ENCODE results near the gene MRPS26.

Gene MRPS26

DNA sequence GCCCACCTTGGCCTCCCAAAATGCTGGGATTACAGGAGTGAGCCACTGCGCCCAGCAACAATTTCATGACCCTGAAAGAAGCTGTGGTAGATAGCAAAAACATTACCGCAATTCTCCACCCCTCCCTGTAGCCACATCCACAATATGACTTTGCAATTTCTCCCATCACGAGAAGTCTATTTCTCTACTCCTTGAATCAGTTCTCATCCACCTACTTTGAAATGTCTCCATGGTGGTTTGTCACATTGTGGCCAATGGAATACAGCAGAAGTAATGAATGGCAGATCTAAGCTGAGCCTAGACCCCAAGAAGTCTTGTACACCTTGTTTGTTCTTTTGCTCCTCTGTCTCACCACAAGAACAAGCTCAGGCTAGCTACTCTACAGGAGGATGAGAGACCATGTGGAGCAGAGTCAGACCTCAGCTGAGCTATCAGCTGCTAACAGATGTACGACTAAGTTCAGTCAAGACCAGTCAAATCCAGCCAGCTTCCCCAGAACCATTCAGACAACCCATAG is 31.8 kb downstream of the MRPS26 start:
- no peak for DNase-seq

DNA sequence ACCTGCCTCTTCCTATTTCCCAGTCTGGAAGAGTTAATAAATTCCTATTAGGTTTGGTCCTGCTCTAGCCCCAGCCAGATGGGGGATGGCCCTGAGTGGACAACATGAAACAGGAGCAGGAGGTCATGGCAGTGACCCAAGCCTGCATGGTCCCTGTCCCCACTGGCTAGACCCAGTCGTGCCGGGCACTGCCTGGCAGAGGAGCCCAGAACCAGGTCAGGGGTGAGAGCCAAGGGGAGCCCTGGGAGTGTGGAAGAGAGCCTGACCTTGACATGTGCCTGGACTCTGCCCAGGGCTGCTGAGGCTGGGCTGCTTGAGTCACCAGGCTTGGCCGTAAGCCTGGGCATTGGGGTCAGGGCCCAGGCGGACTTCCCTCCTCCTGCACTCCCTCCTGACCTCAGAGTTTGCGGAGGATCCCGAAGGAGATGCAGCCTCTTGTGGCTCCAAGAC is 35.1 kb downstream of the MRPS26 start:
- DNase-seq: no peak

DNA sequence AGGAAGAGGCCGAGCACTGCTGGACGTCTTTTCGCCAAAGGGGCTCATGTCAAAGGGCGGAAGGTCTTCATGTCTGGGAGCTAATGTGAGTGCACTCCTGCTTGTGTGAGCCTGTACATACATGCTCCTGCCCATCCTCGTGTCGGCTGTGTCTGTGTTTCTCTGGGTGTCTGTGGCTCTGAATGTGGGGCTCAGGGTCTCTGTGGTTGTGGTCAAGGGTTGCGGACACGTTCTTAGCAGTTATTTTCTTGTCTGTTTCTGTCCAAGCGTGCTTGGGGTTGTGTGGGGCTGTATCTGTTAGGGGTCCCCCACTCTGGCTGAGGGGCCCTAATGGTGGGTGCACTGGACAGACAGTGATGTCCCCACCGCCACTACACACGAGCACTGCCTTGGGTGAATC is 35.8 kb downstream of the MRPS26 start:
- DNase-seq: no peak

DNA sequence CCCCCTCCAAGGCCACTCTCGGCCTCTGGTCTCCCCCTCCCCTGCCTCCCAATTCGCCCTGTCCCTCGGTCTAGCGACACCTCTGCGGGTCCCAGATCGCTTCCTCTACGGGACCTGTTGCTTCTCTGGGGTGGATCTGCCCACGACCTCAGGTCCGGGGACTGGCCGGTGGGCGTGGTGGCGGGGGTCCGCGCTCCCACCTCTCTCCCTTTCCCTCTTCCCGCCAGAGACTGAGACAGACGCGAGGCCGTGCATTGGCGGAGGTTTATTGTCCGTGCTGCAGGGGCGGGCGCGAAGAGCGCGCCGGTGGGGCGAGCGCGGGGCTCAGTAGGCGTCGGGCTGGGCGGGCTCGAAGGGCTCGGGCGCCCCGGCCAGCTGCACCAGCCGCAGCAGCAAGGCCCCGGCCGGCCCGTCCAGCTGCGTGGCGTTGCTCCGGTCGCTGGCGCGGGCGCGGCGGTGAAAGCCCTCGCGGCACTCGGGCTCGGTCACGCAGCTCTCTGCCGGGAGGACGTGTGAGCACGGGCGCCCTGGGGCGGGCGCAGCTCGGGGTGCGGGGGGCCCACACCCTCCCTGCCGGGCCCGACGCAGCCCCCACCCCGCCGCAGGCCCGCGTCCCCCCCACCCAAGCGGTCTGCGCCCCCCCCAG is 36.6 kb downstream of the MRPS26 start:
- no peak for DNase-seq

DNA sequence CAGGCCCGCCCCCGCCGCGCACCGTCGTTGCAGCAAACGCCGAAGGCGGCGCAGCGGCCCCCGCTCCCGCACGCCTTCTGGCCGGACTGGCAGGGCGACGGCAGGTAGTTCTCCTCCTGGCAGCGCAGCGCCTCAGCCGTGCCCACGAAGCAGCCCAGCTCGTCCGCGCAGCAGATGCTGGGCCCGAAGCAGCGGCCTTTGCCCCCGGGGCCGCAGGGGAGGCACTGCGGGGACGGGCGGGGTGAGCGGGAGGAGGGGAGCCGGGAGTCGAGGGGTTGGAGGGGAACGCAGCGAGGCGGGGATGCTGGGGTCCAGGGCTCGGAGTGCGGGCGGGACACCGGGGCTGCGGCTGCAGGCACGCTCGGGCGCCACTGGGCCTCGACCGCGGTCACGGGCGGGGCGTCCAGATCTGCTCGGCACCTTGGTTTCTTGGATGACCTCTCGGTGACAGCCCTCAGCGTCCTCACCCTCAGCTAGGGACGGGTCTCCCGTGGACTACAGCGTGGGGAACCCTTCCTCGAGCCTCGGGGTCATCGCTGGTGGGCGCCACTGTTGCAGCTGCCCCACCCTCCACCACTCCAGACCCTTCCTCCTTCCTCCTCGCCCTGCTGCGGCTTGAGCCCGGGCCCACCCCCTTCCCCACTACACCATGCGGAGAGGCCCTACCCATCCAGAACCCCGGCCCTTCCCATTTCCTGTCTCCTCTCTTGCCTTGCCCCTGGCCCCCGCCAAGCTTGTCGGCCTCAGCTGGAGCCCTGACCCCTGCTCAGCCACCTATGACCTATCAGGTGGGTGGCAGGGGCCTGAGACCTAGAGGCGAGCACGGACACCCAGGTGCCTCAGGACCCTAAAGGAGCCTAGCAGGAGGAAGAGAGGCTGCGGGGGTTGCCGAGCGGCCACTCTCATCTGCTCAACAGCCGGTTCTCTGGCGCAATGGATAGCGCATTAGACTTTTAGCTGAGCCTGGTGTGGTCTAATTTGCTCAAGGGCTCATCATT is 37.4 kb downstream of the MRPS26 start:
- no peak for DNase-seq

DNA sequence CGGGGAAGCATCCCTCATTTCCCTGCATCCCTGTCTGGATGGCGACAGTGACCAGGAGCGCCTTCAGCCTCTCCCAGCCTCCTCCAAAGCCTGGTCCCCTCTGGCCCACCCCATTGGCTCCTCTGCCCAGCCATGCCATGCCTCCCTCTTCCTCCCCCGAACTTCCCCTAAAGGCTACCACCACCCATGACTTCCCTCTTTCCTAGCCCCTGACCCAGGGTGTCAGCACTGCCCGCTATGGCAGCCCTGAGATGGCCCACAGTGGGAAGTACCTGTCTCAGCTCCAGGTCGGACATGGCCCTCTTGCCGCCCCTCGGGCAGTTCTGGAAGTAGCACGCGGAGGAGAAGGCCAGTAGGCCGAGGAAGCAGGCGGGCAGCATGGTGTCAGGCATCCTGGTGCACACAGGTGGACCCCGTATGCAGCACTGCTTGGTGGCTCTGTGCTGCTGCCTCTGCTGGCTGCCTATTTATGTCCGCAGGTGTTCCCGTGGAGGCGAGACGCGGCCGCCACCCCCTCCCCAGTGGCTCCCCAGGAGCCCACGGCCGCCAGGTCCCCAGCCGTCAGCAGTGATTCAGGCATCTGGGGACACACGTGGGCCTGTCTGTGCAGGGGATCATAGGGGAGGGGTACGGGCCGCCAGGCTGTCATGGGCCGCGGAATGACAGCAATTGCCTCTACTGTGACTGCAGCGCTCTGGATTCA is 38.6 kb downstream of the MRPS26 start, which contains the start of gene AVP:
TSS of gene AVP (minus strand) at position 442 of the 703 bp plus-strand sequence. CDS start at position 392, 50 bp downstream.
- DNase-seq: no peak

DNA sequence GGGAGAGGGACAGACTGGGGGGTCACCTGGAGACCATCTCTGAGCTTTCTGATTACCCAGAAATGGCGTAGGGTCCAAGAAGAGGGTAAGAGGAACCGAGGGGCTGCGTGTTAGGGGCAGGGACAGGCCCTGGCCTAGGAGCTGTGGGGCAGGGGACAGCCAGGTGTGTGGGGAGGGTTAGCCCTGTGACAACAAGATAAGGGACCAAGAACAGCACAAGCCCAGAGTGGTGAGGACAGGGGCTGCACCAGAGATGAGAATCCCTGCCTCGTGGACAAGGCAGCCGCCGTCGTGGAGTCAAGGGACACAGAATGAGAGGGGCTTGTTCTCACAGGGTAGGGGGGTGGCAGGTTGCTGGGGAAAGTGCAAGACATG is 39.1 kb downstream of the MRPS26 start:
- no peak for DNase-seq

DNA sequence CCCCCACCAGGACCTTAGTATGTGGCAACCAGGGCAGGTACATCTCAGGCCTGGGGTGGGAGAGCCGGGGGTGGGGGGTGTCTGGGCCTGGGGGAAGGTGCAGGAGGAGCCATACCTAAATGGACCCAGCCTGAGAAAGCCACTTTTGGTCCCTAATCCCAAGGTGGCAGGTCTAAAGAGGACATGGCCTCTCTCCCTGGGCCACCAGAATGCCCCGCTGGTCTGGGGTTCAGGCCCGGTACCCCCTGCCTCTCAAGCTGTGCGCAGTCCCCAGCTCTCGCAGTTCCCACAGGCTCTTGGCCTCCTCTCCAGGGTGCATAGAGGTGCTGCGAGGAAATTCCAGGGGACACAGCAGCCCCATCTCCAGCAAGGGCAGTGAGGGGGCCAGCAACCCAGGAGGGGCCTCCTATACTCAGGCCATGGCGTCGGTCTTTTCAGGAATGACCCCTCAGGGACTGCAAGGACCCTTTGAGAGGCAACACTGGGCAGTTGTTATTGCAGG is 39.8 kb downstream of the MRPS26 start:
- no peak for DNase-seq

DNA sequence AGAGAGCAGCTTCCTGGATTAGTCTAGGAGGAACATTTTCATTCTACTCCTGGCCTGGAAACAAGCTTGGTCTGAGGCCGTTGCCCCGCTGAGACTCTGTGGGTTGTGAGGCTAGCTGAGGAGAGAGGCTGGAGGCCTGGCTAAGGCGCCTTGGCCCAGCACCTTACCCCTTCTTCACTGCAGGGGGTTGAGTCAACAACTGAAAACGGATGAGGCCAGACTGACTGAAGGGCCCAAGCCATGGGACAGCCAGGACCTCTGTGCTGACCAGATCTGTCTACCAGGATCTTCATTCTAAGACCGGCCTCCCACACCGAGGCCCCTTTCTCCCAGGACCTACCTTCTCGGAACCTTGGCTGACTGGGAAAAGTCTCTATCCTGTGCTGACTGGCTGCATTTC is 42.2 kb downstream of the MRPS26 start:
- DNase-seq: no peak

DNA sequence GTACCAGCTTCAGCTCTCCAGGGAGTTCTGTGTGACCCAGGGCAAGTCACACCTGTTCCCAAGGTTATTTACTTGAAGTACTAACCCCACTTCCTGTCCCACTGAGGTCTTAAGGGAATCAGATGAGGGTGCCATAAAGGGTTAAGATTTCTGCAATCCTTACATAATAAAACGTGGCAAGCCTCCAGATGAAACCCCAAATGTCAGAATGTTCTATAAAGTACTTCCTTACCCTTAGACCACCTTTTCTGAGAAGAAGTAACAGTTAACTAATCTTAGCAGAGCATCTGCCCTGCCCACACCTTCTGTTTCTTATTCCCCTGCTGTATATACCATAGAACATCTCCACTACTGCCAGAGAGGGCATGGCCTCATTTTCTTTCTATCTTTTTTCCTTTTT is 44.7 kb downstream of the MRPS26 start:
- no peak for DNase-seq

DNA sequence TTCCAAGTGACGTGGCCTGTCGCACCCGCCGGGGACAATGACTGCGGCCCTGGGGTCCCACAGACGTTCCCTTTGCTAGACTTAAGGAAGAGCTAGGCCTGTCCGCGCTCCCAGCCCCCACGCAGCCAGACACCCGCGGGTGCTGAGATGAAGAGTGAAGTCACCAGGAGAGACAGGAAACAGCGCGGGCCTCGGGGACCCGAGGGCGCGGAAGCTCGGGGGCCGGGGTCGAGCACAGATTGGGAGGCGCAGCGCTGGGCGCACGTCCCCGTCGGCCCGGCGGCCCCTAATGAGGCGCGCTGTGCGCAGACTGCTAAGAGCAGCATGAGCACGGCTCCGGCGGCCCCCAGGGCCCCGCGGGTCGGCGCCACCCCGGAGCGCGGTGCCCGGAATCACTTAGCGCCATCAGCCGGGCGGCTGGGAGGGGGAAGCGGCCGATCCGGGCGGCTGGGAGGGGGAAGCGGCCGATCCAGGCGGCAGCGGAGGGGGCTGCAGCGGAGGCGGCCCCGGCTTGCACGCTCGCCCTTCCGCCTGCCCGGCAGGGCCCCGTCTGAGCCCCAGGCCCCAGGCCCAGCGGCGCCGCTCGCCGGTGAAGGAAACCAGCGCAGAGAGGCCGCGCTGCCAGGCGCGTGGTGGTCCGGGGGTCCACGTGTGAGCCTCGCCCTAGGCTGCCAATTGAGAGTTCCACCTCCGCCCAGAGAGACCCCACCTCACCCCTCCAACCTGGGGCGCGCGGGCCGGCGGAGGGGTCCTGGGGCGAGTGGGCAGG is 46.9 kb downstream of the MRPS26 start:
- DNase-seq: no peak

DNA sequence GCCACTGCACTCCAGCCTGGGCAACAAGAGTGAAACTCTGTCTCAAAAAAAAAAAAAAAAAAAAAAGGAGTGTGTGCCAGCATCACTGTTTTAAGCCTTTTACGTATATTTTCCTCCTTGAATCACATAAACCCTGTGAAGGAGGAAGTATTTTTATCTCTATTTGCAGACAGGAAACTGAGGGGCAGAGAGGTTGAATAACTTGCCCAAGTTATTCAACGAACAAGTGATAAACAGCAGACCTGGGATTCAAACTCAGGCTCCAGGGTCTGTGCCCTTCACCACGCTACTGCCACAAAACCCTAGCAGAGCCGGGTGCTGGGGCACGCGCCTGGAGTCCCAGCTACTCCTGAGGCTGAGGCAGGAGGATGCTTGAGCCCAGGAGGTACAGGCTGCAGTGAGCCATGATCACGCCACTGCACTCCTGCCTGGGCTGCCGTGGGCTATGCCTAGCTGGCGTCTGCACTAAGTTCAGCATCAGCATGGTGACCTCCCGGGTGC is 48.1 kb downstream of the MRPS26 start:
- no peak for DNase-seq

DNA sequence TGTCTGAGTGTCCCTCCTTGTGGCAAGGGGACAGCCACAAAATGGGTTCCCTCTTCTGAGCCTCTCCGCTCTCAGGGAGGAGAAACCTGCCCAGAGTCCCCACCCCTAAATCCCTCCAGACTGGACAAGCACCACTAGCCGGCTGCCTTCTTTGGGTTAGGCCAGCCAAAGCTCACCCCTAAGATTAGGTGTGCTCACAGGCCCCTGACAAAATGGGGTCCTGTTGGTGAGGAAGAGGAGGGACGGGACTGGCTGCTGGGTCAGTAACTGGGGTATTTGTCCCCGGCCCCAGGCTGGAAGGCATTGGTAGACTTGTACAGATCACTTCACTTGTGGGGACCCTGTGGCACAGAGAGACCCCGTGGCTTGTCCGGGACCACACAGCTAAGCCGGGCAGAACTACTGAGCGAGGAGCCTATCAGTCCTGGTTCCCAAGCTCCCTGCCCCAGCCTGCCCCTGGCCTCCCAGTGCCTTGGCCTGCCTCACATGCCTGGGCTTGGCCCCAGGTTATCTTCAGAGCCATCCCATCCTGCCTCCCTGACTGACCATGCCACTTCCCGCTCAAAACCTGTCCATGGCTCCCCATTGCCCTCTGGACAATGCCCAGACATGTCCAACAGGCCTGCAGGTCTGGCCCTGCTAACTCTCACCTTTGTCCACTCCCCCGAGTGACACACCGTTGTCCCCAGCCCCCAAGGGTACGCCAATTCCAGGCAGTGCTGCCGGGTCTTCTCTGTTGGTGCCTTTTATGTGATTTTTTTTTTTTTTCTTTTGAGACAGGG is 49.2 kb downstream of the MRPS26 start:
- no peak for DNase-seq

All from NCI-H2227 treated with DMSO at 0.1 percent for 48 hours (cell line).